Stimulated activated naive CD8-positive, alpha-beta T cell treated with anti-CD3 and anti-CD28 coated beads, Interleukin-15, Interleukin-2, amounts not matched to agents 100 U/mL and 50 U/mL, for 24 hours (primary cell): Measurements from ENCODE around the gene METTL4.

ENCODE experiments used
- ATAC-seq: fragments of 150-1000 bp; cut with Tn5 transposase; one replicate; pipeline ENCODE4 v1.10.0; 2021
- DNase-seq: peaks from one replicate; pipeline ENCODE4 v3.0.0; 2021

The METTL4 gene

GRCh38 chr18:2515908-2516625 lies 55.2 kb downstream of the METTL4 start:
- DNase-seq = peak; percentile 7
- ATAC-seq = peak; percentile 84

GRCh38 chr18:2515171-2515787 lies 56.0 kb downstream of the METTL4 start:
- no peak for DNase-seq

GRCh38 chr18:2513616-2514015 lies 57.7 kb downstream of the METTL4 start:
- no peak for DNase-seq
- no peak for ATAC-seq

More at GRCh38 chr18:2515171-2515787, 56.0 kb downstream of the METTL4 start:
- no peak for ATAC-seq

GRCh38 chr18:2512059-2512458 lies 59.2 kb downstream of the METTL4 start:
- ATAC-seq (no peak), DNase-seq (no peak)

- no peak for DNase-seq
These were observed 59.9 kb downstream of the METTL4 start for GRCh38 chr18:2511451-2511850.

GRCh38 chr18:2510416-2510815 lies 60.9 kb downstream of the METTL4 start:
- no peak for ATAC-seq
- no peak for DNase-seq

More at GRCh38 chr18:2511451-2511850, 59.9 kb downstream of the METTL4 start:
- no peak for ATAC-seq

GRCh38 chr18:2508678-2509077 lies 62.6 kb downstream of the METTL4 start:
- DNase-seq = no peak
- ATAC-seq = no peak

GRCh38 chr18:2508155-2508554 lies 63.1 kb downstream of the METTL4 start:
- no peak for DNase-seq
- ATAC-seq = no peak

GRCh38 chr18:2504642-2505041 lies 66.7 kb downstream of the METTL4 start:
- no peak for ATAC-seq
- no peak for DNase-seq

GRCh38 chr18:2502880-2503279 lies 68.4 kb downstream of the METTL4 start:
- DNase-seq (no peak), ATAC-seq (no peak)

GRCh38 chr18:2502394-2502793 lies 68.9 kb downstream of the METTL4 start:
- DNase-seq (no peak), ATAC-seq (no peak)

GRCh38 chr18:2497797-2498196 lies 73.5 kb downstream of the METTL4 start:
- DNase-seq (no peak), ATAC-seq (no peak)

GRCh38 chr18:2495381-2495780 lies 75.9 kb downstream of the METTL4 start:
- no peak for ATAC-seq
- no peak for DNase-seq

GRCh38 chr18:2494921-2495320 lies 76.4 kb downstream of the METTL4 start:
- ATAC-seq (no peak), DNase-seq (no peak)
